ENCODE measurements around the gene CADM4.

Gene CADM4

GRCh38 chr19:43582495-43582894, 57.2 kb downstream of the CADM4 start:
- no peak for DNase-seq (ENCODE audit: low read depth)

- DNase-seq (ENCODE audit: low read depth): no peak
Measured at GRCh38 chr19:43581467-43581866, 58.2 kb downstream of the CADM4 start.

DNA sequence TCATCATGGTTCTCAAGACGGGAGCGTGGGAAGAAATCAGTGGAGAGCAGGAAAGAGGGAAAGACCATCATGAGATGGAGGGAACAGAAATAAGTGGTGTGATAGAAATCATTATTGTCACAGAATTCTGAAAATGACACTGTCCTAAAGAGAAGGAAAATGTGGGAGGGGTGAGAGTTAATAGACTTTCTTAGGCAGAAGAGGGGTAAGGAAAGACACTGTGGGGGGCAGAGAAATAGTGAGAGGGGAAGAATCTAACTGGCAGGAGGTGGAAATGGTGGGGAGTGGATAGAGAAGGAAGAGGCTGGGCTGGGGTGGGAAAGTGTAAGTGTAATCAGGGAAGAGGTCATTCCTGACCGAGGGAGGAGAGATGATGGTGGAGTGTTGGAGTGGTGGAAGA, 60.9 kb downstream of the CADM4 start:
- DNase-seq (ENCODE audit: low read depth): no peak

DNA sequence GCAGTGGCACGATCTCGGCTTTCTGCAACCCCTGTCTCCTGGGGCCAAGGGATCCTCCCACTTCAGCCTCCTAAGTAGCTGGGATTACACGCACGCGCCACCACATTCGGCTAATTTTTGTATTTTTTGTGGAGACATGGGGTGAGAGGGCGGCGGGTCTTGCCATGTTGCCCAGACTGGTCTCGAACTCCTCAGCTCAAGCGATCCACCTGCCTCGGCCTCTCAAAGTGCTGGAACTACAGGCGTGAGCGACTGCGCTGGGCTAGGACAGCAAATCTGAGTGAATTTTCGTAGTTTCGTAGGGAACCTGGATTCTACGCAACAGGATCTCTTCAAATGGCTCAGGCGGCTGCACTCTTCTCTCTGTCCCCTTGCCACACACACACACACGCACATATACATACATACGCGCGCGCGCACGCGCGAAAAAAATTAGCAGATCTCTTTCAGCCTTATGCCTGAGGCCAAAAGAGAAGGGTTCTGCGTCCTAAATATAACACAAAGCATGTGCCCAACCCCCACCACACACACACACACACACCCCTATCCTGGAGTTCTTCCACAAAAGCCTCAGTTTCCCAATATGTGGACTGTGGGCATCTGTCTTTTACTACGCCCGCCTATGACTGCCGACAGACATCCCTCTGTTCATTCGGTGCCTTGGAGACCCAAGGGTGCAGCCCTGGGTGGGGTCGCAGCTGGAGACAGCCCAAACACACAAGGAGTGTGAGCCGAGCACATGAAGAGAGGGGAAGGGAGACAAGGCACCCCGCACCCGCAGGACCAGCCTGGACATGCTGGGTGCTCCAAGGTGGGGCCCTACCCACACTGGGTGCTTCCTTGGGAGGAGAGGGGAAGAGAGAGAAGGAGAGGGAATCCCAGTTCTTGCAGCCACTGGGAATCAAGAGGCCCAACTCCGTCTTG, 63.4 kb downstream of the CADM4 start:
- DNase-seq (ENCODE audit: low read depth): no peak

DNA sequence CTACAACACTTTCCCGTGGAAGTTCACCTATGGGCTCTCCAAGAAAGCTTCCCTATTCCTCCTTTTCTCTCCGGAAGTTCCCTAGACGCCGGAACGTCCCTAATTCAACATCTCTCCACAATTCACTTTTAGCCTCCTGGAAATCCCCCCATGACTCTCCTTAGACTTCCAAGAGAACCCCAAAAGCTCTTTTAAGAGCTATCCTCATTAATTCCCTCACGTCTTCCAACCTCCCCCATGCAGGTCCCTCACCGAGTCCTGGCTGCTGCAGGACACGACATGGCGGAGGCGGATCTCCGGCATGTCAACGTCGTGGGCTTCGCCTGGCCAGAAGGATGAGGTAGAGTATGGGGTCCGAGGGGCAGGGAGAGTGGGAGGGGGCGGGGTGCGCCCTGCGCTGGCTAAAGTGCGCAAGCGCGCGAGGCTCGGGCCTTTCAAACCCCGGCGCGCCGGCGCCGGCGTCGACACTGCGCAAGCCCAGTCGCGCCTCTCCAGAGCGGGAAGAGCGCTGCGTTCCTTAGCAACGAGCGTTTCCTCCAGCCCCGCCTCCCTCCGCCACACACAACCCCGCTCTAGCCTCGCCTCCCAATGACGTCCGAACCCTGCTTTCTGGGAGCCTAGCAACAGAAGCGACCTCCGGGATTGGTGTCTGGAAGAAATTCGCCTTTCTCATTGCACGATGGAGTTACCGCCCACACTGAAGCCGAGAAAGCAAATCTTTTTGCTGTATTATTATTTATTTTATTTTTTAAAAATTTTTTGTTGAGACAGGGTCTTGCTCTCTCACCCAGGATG, 64.3 kb downstream of the CADM4 start, which contains the start of the genes PINLYP and XRCC1:
Gene PINLYP, plus strand, starts transcription at position 646 of the 795 bp plus-strand sequence. CDS start 1,391 bp downstream, outside the sequence.
Gene XRCC1, minus strand, starts transcription at position 372 of the 795 bp plus-strand sequence. Its CDS starts 69 bp downstream, at position 303.
- peak; percentile 96 for DNase-seq (ENCODE audit: low read depth)

DNA sequence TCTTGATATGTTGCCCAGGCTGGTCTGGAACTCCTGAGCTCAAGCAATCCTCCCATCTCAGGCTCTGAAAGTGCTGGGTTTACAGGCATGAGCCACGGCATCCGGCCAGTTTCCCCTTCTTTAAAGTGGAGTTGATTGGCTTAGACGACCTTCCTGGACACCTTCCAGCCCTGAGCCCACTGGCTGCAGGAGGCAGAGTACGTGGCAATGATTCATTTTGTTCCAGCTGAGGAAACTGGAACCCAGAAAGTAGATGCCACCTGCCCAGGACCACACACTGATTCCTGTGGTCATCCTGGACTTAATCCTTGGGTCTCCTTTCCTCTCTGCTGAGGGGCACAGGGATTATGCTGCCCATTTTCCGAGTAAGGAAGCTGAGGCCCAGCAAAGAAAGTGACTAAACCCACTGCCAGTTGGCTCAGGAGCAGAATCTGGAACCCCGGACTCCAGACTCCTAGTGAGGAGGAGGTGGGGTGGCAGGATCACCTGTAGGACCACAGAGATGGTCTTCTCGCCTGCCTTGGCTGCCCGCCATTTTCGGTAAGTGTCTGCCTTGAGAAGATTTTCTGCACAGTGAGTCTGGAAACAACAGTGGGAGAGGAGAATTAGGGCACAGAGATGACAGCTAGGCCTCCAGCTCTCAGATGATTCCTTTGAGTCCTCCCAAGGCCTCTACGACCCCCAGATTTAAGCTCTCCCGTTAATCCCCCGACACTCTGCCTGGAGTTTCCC, 65.1 kb downstream of the CADM4 start:
- DNase-seq (ENCODE audit: low read depth): no peak
